Activated T-cell treated with anti-CD3 and anti-CD28 coated beads, Interleukin-2, amount 50 U/mL, for 4 hours (primary cell): Measurements from ENCODE around the gene PLGRKT. TPM values are rescaled to one million over a fixed set of nuclear protein-coding genes. Genes with fewer than 3 reads are reported as not detected.
A peak's percentile ranks its signal among the peaks of the same experiment; 100 is the strongest.
"Not testable (repeated sequence)": the region's sequence is repeated elsewhere in the genome, so short reads cannot be mapped to it uniquely, and the experiment has no call there.

ENCODE experiments used
- ATAC-seq, 2 donors: fragments of 200-7000 bp; cut with Tn5 transposase; one replicate each; pipeline ENCODE4 v1.10.0; 2021
- DNase-seq: peaks from one replicate; pipeline ENCODE4 v3.0.0-alpha.2; 2020
- H3K27me3 Mint-ChIP-seq: one replicate; pipeline ENCODE4 v1.8.0; 2021; ENCODE audit warnings: low read depth, mixed read lengths
- H3K36me3 Mint-ChIP-seq: one replicate; pipeline ENCODE4 v1.8.0; 2022; ENCODE audit warnings: mixed read lengths; ENCODE audit not compliant: insufficient read depth
- H3K4me1 Mint-ChIP-seq: one replicate; pipeline ENCODE4 v1.8.0; 2021; ENCODE audit warnings: low read depth, mixed read lengths
- H3K4me3 Mint-ChIP-seq: one replicate; pipeline ENCODE4 v1.8.0; 2021; ENCODE audit warnings: mild to moderate bottlenecking, moderate library complexity, mixed read lengths
- H3K9me3 Mint-ChIP-seq: one replicate; pipeline ENCODE4 v1.8.0; 2021; ENCODE audit warnings: mixed read lengths
- total RNA-seq, 3 donors: library from RNA; stranded (reverse); gene quantifications; one replicate each; pipeline ENCODE4 v1.2.1, GENCODE V29; 2021

PLGRKT gene, protein sequence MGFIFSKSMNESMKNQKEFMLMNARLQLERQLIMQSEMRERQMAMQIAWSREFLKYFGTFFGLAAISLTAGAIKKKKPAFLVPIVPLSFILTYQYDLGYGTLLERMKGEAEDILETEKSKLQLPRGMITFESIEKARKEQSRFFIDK
- 10 to 100 TPM; 23.7 to 45.3 (median 30.9) TPM for total RNA-seq

DNA sequence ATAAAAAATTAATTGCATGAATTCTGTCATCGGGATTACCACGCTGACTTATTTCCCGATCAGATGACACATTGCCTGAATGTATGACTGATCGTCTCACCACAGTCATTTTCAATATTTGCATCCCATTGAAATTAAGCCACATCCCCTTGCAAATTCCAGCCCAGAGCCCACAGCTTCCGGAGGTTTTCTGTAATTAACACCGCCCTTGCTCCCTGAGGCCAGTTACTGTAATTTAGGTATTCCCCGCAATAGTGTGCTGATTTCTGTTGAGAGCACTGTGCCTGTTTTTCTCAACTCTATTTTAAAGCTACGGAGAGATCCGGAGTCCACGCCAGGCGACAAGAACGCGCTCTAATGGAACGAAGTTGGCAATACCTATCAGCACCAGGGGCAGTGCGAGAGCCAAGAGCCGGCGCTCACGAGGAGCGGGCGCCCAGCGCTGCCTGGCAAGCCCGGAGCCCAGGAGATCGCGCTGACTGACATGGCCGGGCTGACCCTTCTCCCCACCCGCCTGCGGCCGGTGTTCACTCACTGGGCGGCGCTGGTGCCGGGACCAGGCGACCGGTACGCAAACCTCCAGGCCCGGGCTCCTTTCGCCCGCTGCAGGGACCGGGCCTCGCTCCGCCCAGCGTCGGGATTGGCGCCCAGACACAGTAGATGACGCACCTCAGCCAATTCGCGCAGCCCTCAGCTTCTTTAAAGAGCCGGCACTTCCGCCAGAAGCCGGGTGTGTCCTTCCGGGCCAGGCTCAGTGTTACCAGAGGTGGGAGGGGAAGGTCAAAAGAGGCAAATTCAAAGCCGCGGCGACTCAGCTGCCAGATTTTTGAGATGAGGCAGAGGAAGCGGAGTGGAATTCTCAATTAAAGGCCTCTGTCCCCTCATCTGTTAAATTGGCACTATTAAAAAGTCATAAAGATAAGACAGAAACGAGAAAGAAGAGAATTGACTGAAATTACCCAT, at the start of gene PLGRKT:
PLGRKT (minus strand) TSS at position 672 of the 963 bp plus-strand sequence. CDS start 5,948 bp downstream, outside the sequence.
- Mint-ChIP-seq H3K9me3 (no peaks in the 10 kb centered on the region), H3K27me3 (no peaks in the 10 kb centered on the region), H3K4me1 (peaks cover 46% of the 10 kb centered on the region), H3K36me3 (peaks cover 19% of the 10 kb centered on the region), H3K4me3 (peak within 1 kb of the TSS; percentile 91)
- DNase-seq (peak; percentile 83), ATAC-seq (peak; percentile 95 to 97)

DNA sequence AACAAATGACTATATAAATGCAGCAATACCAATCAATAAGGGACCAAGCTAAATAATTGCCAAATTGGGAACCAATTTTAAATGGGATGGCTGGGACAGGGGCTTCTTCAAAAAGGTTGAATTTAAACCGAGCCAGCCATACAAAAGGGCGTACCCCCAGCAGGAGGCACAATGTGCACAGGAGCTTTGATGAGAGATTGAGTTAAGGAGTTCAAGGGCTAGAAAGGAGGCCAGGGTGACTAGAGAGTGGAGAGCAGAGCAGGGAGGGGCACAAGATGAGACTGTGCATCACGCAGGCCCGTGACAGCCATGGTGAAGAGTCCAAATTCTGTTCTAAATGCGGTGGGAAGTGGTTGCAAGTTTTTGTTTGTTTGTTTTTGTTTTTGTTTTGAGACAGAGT, 49.3 kb upstream of the PLGRKT start:
- H3K4me3 Mint-ChIP-seq, result no peak overlapping the region
- H3K9me3 Mint-ChIP-seq, result no peaks in the 10 kb centered on the region
- no peaks in the 10 kb centered on the region for H3K36me3 Mint-ChIP-seq
- DNase-seq (no peak), ATAC-seq (no peak)
- H3K4me1 Mint-ChIP-seq, result no peaks in the 10 kb centered on the region
- no peaks in the 10 kb centered on the region for H3K27me3 Mint-ChIP-seq

GRCh38 chr9:5485378-5486085, 47.8 kb upstream of the PLGRKT start:
- Mint-ChIP-seq H3K9me3 (no peaks in the 10 kb centered on the region), H3K4me1 (peaks cover under 1% of the 10 kb centered on the region), H3K36me3 (no peaks in the 10 kb centered on the region), H3K27me3 (no peaks in the 10 kb centered on the region), H3K4me3 (no peak overlapping the region)
- ATAC-seq (no peak), DNase-seq (no peak)

- no peaks in the 10 kb centered on the region for H3K27me3 Mint-ChIP-seq
- DNase-seq (no peak), ATAC-seq (no peak)
- no peaks in the 10 kb centered on the region for H3K36me3 Mint-ChIP-seq
- peaks cover 4% of the 10 kb centered on the region for H3K9me3 Mint-ChIP-seq
- H3K4me1 Mint-ChIP-seq, result peaks cover 7% of the 10 kb centered on the region
- no peak overlapping the region for H3K4me3 Mint-ChIP-seq
These were observed 45.6 kb upstream of the PLGRKT start for GRCh38 chr9:5483306-5483705.

- Mint-ChIP-seq H3K36me3 (no peaks in the 10 kb centered on the region), H3K27me3 (no peaks in the 10 kb centered on the region), H3K4me1 (peaks cover 10% of the 10 kb centered on the region), H3K4me3 (no peak overlapping the region), H3K9me3 (peaks cover 4% of the 10 kb centered on the region)
- no peak for DNase-seq
- ATAC-seq, result no peak
These were observed 44.5 kb upstream of the PLGRKT start for GRCh38 chr9:5482194-5482593.

DNA sequence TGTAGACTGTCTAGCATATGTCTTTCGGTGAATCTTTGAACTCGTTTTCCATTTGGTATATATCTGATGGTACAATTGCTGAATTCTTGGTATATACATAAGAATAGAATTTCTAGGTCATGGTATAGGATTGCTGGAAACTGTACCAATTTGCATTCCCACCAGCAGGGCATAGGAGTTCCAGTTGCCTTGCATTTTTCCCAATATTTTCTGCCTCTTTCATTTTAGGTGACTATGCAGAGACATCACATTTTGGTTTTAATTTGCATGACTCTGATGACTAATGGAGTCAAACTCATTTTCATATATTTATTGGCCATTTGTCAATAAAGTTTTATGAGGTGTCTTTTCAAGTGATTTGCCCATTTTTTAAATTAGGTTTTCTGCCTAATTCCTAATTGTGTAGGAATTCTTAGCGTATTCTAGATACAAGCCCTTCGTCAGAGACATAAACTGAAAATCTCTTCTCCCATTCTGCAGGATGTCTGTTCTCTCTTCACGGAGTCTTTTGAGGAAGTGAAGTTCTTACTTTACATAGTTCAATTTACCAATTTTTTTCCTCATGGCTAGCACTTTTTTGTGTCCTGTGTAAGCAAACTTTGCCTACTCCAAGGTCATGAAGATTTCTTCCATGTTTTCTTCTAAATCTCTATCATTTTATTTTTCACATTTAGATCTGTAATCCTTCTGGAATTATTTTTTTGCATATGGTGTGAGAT, 43.8 kb upstream of the PLGRKT start:
- Mint-ChIP-seq H3K4me1 (peaks cover 10% of the 10 kb centered on the region), H3K36me3 (no peaks in the 10 kb centered on the region), H3K27me3 (no peaks in the 10 kb centered on the region), H3K4me3 (no peak overlapping the region), H3K9me3 (peaks cover 5% of the 10 kb centered on the region)
- no peak for ATAC-seq
- no peak for DNase-seq

- Mint-ChIP-seq H3K4me1 (peaks cover 10% of the 10 kb centered on the region), H3K27me3 (no peaks in the 10 kb centered on the region), H3K9me3 (peaks cover 9% of the 10 kb centered on the region), H3K4me3 (no peak overlapping the region), H3K36me3 (no peaks in the 10 kb centered on the region)
- DNase-seq, result no peak
- no peak for ATAC-seq
These were observed 43.2 kb upstream of the PLGRKT start for GRCh38 chr9:5480919-5481318.

DNA sequence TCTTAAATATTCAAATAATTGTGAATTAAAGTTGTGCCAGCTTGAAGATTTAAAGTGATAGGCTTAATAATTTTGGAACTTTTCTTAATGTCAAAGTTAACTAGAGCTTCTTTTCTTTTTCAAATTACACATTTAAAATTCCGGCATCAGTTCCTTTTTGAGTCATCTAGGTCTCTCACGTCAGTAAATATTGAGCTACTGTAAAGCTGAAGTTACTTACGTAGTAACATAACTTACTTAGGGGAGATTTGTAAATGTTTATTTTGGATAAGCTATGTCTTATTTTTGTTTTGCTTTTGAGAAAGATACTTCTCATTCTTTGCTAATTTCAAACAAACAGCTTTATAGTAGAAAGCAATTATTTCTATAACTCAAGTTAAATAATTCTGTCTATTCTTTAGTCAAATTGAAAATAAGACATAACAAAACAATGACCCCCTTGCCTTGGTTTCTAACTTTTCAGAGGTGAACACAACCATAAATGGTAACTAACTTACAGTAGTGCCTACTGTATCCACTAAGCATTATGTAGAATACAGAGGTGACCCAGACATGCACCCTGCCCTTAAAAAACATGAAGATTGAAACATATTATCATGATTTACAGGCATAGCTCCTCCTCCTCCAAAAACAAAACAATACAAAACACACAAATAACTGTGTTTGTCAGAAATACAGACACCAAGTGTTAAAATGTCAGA, 42.4 kb upstream of the PLGRKT start:
- ATAC-seq, result no peak
- Mint-ChIP-seq H3K4me1 (peaks cover 10% of the 10 kb centered on the region), H3K36me3 (no peaks in the 10 kb centered on the region), H3K4me3 (no peak overlapping the region), H3K27me3 (no peaks in the 10 kb centered on the region), H3K9me3 (peaks cover 9% of the 10 kb centered on the region)
- DNase-seq, result no peak

DNA sequence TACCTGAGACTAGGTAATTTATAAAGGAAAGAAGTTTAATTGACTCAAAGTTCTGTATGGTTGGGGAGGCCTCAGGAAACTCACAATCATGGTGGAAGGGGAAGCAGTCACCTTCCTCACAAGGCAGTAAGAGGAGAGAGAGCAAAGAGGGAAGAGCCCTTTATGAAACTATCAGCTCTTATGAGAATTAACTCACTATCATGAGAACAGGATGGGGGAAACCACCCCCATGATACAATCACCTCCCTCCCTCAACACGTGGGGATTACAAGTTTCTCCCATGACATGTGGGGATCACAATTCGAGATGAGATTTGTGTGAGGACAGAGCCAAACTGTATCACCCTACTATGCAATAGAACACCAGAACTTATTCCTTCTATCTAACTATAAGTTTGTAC, 40.5 kb upstream of the PLGRKT start:
- H3K4me3 Mint-ChIP-seq, result no peak overlapping the region
- ATAC-seq, result peak; percentile 75 to 83

GRCh38 chr9:5475611-5476010, 37.9 kb upstream of the PLGRKT start:
- not testable (repeated sequence) for H3K36me3 Mint-ChIP-seq, H3K27me3 Mint-ChIP-seq, H3K9me3 Mint-ChIP-seq, H3K4me3 Mint-ChIP-seq, DNase-seq, ATAC-seq
- peaks cover 13% of the 10 kb centered on the region for H3K4me1 Mint-ChIP-seq

More for the DNA sequence above, 40.5 kb upstream of the PLGRKT start:
- DNase-seq, result no peak
- peaks cover 1% of the 10 kb centered on the region for H3K36me3 Mint-ChIP-seq
- H3K4me1 Mint-ChIP-seq, result peaks cover 10% of the 10 kb centered on the region
- peaks cover 9% of the 10 kb centered on the region for H3K9me3 Mint-ChIP-seq
- no peaks in the 10 kb centered on the region for H3K27me3 Mint-ChIP-seq

DNA sequence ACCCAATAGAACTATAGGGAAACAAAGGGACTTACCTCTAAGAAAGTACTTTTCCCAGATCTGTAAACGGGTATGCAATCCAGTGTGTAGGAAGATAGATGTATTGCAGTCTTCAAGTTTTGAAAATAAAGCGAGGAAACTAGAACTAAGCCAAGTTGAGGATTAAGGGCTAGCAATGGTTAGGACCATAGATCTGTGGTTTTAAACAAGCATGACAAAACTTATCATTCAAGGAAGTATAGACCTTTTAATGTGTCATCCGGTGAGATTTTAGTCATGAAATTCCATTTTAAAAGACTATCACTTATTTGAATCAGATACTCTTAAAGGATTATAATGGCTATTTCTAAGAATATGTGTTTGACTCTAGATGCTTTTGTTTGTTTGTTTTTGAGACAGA, 33.1 kb upstream of the PLGRKT start:
- peak; percentile 63 to 67 for ATAC-seq

GRCh38 chr9:5470122-5470521, 32.4 kb upstream of the PLGRKT start:
- ATAC-seq (no peak), DNase-seq (no peak)
- Mint-ChIP-seq H3K4me3 (no peak overlapping the region), H3K4me1 (peaks cover 12% of the 10 kb centered on the region), H3K9me3 (no peaks in the 10 kb centered on the region), H3K27me3 (no peaks in the 10 kb centered on the region), H3K36me3 (peaks cover 49% of the 10 kb centered on the region)

More for the DNA sequence above, 33.1 kb upstream of the PLGRKT start:
- H3K36me3 Mint-ChIP-seq, result peaks cover 43% of the 10 kb centered on the region
- no peaks in the 10 kb centered on the region for H3K9me3 Mint-ChIP-seq
- DNase-seq, result no peak
- no peaks in the 10 kb centered on the region for H3K27me3 Mint-ChIP-seq
- peaks cover 7% of the 10 kb centered on the region for H3K4me1 Mint-ChIP-seq
- H3K4me3 Mint-ChIP-seq, result no peak overlapping the region

DNA sequence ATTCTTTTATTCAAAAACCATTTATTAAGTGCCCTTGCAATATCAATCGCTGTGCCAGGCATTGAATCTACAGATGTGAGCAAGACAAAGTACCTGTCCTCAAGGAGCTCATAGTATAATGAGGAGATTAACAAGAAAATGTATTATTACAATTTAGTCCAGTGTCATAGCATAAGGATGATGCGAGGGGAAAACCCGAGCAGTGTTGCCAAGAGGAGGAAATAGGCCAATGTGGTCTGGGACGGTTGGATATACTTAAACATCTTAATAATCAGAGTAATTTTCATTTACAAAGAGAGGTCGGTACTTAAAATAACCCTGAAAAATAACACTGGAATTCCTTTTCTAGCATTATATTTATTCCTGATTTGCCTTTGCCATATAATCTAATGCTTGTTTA, 31.1 kb upstream of the PLGRKT start:
- no peak for DNase-seq
- Mint-ChIP-seq H3K36me3 (peaks cover 56% of the 10 kb centered on the region), H3K4me3 (no peak overlapping the region), H3K27me3 (no peaks in the 10 kb centered on the region), H3K4me1 (peaks cover 12% of the 10 kb centered on the region), H3K9me3 (no peaks in the 10 kb centered on the region)
- ATAC-seq, result no peak
